Pancreas (tissue), 10 donors: ENCODE data around the gene LTBP4. TPM values are rescaled to one million over a fixed set of nuclear protein-coding genes. Genes with fewer than 3 reads are reported as not detected.

ENCODE experiments used
- ATAC-seq, 4 donors: fragments of 200-7000 bp; cut with Tn5 transposase; one replicate each; pipeline versions ENCODE4 v1.8.0 to v1.9.1; 2020; ENCODE audit warnings: mild to moderate bottlenecking in 4 of 4, moderate library complexity in 4 of 4
- DNase-seq, 6 donors: peaks; one replicate each; pipeline ENCODE4 v3.0.0-alpha.2; 2020
- FAIRE-seq: peaks from 2 replicates; lab custom pipeline; 2012; peaks lifted over from hg19 to GRCh38; lab: Jason Lieb, UNC
- H3K27ac ChIP-seq, 4 donors: fragments of 200-600 bp; sonication (generic); 1 replicate in 3 of 4; 2 replicates in 1 of 4; pipeline versions ENCODE4 v1.5.0 to v1.8.0; 2020
- H3K27me3 ChIP-seq, 4 donors: fragments of 200-600 bp; one replicate each; pipeline ENCODE4 v1.8.0; 2021
- H3K36me3 ChIP-seq, 3 donors: fragments of 200-600 bp; sonication (generic) in 1 of 3; one replicate each; pipeline versions ENCODE4 v1.5.0 to v1.8.0; 2020 to 2021
- H3K4me1 ChIP-seq, 3 donors: fragments of 200-600 bp; one replicate each; pipeline ENCODE4 v1.8.0; 2021
- H3K4me3 ChIP-seq, 4 donors: fragments of 200-600 bp; sonication (generic) in 2 of 4; one replicate each; pipeline versions ENCODE4 v1.5.0 to v1.8.0; 2020 to 2021
- H3K9me3 ChIP-seq, 4 donors: fragments of 200-600 bp; one replicate each; pipeline ENCODE4 v1.8.0; 2021
- WGBS, 2 donors: extraction: QIAGEN DNeasy Blood & Tissue Kit; methylation state at CpG; one replicate each; pipeline ENCODE4 v1.1.7; 2013; 5-methylcytosine and 5-hydroxymethylcytosine counted together
- intact Hi-C, 3 donors: fragments of 100-400 bp; cut with DNase I; formaldehyde crosslinking; loops; one replicate each; pipeline versions ENCODE4 v1.11.1 to v1.14.2; 2022
- polyA plus RNA-seq, 2 donors: library from polyadenylated mRNA; stranded (reverse); fragments of 200-250 nt; gene quantifications; one replicate each; pipeline ENCODE4 v1.2.3, GENCODE V29; 2013
- total RNA-seq, 6 donors: library from RNA; stranded (reverse); fragmentation: NEBNext Ultra II Directional in 4 of 6; extraction: Animal tissue kit (Norgen Biotek cat#: 25700) in 4 of 6; gene quantifications; one replicate each; pipeline versions ENCODE4 v1.2.1 to v1.2.4, GENCODE V29; 2021 to 2023
- TF ChIP-seq, protein P1 (sequence below), 4 donors: fragments of 200-600 bp; sonication (generic) in 3 of 4; IDR thresholded peaks; one replicate each; pipeline versions ENCODE4 v1.5.0 to v1.8.0; 2021; ENCODE audit warnings: antibody characterized with exemption in 4 of 4
- donor health status: healthy with polysubstance abuse.
- donor health status: DM: no; HTN: no; CAD: no; lungs with moderate emphysema.
- donor health status: DM: no; HTN: no; CAD: no.
- donor health status: control.
- donor health status: control.
- donor health status: Bipolar disorder and iron deficiency.
- donor health status: DM: yes; HTN: yes; CAD: no.
- donor health status: DM: no; HTN: no; CAD: no.
- donor health status: DM: no; HTN: no; CAD: no.
- donor health status: DM: yes; HTN: yes; CAD: no.

The LTBP4 gene
- total and polyA plus RNA-seq, 8 donors, result 18.7 to 48.9 (median 28.2) TPM

- Histone ChIP-seq H3K27ac (no peak overlapping the region), H3K36me3 (peaks cover 0 to 32% (median 2%) of the 10 kb centered on the region in 3 donors), H3K4me3 (no peak overlapping the region), H3K27me3 (no peaks in the 10 kb centered on the region), H3K4me1 (no peaks in the 10 kb centered on the region), H3K9me3 (no peaks in the 10 kb centered on the region)
- DNase-seq (no peak), ATAC-seq (no peak), FAIRE-seq (no peak)
- WGBS, 2 donors, result 81 to 86% methylated on average over 9 of the region's 9 CpGs
- TF ChIP-seq, protein P1, sequence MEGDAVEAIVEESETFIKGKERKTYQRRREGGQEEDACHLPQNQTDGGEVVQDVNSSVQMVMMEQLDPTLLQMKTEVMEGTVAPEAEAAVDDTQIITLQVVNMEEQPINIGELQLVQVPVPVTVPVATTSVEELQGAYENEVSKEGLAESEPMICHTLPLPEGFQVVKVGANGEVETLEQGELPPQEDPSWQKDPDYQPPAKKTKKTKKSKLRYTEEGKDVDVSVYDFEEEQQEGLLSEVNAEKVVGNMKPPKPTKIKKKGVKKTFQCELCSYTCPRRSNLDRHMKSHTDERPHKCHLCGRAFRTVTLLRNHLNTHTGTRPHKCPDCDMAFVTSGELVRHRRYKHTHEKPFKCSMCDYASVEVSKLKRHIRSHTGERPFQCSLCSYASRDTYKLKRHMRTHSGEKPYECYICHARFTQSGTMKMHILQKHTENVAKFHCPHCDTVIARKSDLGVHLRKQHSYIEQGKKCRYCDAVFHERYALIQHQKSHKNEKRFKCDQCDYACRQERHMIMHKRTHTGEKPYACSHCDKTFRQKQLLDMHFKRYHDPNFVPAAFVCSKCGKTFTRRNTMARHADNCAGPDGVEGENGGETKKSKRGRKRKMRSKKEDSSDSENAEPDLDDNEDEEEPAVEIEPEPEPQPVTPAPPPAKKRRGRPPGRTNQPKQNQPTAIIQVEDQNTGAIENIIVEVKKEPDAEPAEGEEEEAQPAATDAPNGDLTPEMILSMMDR (IDR thresholded peaks at IDR 0.05), result no peak
- intact Hi-C loops, result no loop called here
Observed at GRCh38 chr19:40671404-40671803, 70.2 kb downstream of the LTBP4 start.

DNA sequence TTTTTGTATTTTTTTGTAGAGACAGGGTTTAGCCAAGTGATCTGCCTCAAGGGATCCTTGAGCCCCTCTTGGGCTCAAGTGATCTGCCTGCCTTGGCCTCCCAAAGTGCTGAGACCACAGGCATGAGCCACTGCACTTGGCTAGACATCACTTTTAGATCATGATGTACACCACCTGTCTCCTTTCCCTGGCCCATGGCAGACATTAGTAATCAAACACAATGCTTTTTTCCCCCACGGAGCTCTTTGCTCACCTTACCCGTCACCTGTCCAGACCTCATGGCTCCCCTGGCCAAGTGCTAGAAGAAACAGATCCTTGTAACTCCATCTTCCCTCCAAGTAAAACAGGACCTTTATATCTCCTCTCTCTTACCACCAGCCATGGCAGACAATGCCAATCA, 70.9 kb downstream of the LTBP4 start:
- Histone ChIP-seq H3K36me3 (peaks cover 0 to 32% (median 2%) of the 10 kb centered on the region in 3 donors), H3K4me3 (no peak overlapping the region), H3K9me3 (no peaks in the 10 kb centered on the region), H3K27ac (no peak overlapping the region), H3K4me1 (no peaks in the 10 kb centered on the region), H3K27me3 (no peaks in the 10 kb centered on the region)
- DNase-seq (no peak), FAIRE-seq (no peak), ATAC-seq (no peak)
- 66 to 69% methylated on average over 2 of the region's 2 CpGs for WGBS, 2 donors
- intact Hi-C loops, result no loop called here
- TF ChIP-seq, protein P1 (IDR thresholded peaks at IDR 0.05), result no peak

DNA sequence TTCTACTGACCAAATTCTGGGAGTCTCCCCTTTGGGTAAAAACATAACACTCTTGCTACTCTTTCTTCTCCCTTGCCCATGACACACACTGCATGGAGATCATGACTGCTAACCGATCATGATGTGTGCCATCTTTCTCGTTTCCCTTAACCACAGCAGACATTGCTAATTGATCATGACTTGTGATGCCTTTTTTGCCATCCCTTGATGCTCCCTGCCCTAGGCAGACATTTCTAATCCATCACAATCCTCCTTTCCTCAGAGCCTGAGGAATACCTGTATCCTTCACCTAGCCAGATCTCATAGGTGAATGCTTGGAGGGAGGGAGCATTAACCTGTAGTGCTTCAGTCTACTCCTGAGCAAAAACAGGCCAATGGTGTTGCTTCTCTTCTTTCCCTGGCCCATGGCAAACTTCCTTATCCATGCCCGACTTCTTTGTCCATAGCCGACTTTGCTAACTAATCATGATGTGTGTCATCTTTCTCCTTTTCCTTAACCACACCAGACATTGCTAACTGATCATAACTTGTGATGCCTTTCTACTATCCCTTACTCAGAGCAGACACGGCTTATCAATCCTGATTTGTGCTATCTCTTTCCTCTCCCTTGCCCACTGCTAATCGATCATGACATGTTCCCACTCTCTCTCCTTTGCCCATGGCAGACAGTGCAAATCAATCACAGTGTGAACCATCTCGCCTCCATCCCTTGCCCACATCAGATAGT, 71.6 kb downstream of the LTBP4 start:
- TF ChIP-seq, protein P1 (IDR thresholded peaks at IDR 0.05), result no peak

GRCh38 chr19:40673397-40673796, 72.2 kb downstream of the LTBP4 start:
- Histone ChIP-seq H3K9me3 (no peaks in the 10 kb centered on the region), H3K27ac (no peak overlapping the region), H3K4me3 (no peak overlapping the region), H3K27me3 (no peaks in the 10 kb centered on the region), H3K36me3 (peaks cover 0 to 32% (median 2%) of the 10 kb centered on the region in 3 donors), H3K4me1 (no peaks in the 10 kb centered on the region)
- no peak for DNase-seq
- 92 to 93% methylated on average over 11 of the region's 11 CpGs for WGBS, 2 donors
- TF ChIP-seq, protein P1 (IDR thresholded peaks at IDR 0.05), result no peak
- intact Hi-C loops, result no loop called here
- no peak for ATAC-seq
- no peak for FAIRE-seq

More for the DNA sequence above, 71.6 kb downstream of the LTBP4 start:
- DNase-seq, result no peak
- ATAC-seq, result no peak
- no peaks in the 10 kb centered on the region for H3K9me3 ChIP-seq
- intact Hi-C loops, result no loop called here
- no peaks in the 10 kb centered on the region for H3K4me1 ChIP-seq
- no peak overlapping the region for H3K4me3 ChIP-seq
- H3K36me3 ChIP-seq, result peaks cover 0 to 32% (median 2%) of the 10 kb centered on the region in 3 donors
- no peak for FAIRE-seq
- no peaks in the 10 kb centered on the region for H3K27me3 ChIP-seq
- 88 to 95% methylated on average over 7 of the region's 7 CpGs for WGBS, 2 donors
- no peak overlapping the region for H3K27ac ChIP-seq

DNA sequence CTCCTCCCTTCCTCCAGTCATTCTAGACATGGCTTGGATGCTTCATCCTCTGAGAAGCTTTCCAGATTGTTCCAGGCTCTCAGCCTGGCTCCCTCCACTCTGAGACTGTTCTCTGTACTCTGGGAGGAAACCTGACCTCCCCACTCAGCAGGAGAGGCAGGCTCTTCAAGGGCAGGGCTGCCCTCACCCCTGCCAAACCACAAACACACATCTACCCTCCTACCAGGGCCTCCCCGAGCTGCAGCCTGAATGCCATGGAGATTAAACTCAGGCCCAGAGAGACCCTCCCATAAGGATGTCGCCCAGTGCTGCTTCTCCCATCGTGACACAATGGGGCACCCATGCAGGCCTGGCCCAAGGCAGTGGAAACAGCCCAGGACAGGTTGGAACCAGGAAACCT, 73.1 kb downstream of the LTBP4 start:
- Histone ChIP-seq H3K9me3 (no peaks in the 10 kb centered on the region), H3K4me1 (no peaks in the 10 kb centered on the region), H3K27ac (no peak overlapping the region), H3K4me3 (no peak overlapping the region), H3K27me3 (no peaks in the 10 kb centered on the region), H3K36me3 (peaks cover 0 to 31% (median 2%) of the 10 kb centered on the region in 3 donors)
- ATAC-seq (no peak), FAIRE-seq (no peak), DNase-seq (no peak)
- WGBS, 2 donors, result 83 to 93% methylated on average over 3 of the region's 3 CpGs
- intact Hi-C loops, result no loop called here
- TF ChIP-seq, protein P1 (IDR thresholded peaks at IDR 0.05), result no peak
